H7 (cell line): Measurements from ENCODE around the gene ZNF212. TPM values are rescaled to one million over a fixed set of nuclear protein-coding genes. Genes with fewer than 3 reads are reported as not detected.
"Not testable (repeated sequence)": the region's sequence is repeated elsewhere in the genome, so short reads cannot be mapped to it uniquely, and the experiment has no call there.

Source experiments
- DNase-seq: peaks from one replicate; pipeline ENCODE4 v3.0.0; 2012
- H3K27me3 ChIP-seq: 2 replicates; pipeline ENCODE4 v1.6.0; 2011; ENCODE audit warnings: mild to moderate bottlenecking, low read length; ENCODE audit not compliant: control insufficient read depth, insufficient read depth
- H3K36me3 ChIP-seq: replicated peaks from 2 replicates; pipeline ENCODE4 v1.5.1; 2011; ENCODE audit warnings: low read length; ENCODE audit not compliant: control insufficient read depth, insufficient read depth
- H3K4me3 ChIP-seq: 2 replicates; pipeline ENCODE4 v1.5.1; 2011; ENCODE audit warnings: low read depth, mild to moderate bottlenecking, control low read depth, low read length, moderate library complexity; ENCODE audit not compliant: insufficient read depth
- total RNA-seq: library from RNA; depleted of rRNA; stranded (reverse); fragments of >200 nt; shearing (Covaris generic); gene quantifications from 2 replicates; pipeline ENCODE4 v1.2.3, GENCODE V29; 2014

The ZNF212 gene
- total RNA-seq, 1 experiment from 2014 or later, result 9.7 TPM

DNA sequence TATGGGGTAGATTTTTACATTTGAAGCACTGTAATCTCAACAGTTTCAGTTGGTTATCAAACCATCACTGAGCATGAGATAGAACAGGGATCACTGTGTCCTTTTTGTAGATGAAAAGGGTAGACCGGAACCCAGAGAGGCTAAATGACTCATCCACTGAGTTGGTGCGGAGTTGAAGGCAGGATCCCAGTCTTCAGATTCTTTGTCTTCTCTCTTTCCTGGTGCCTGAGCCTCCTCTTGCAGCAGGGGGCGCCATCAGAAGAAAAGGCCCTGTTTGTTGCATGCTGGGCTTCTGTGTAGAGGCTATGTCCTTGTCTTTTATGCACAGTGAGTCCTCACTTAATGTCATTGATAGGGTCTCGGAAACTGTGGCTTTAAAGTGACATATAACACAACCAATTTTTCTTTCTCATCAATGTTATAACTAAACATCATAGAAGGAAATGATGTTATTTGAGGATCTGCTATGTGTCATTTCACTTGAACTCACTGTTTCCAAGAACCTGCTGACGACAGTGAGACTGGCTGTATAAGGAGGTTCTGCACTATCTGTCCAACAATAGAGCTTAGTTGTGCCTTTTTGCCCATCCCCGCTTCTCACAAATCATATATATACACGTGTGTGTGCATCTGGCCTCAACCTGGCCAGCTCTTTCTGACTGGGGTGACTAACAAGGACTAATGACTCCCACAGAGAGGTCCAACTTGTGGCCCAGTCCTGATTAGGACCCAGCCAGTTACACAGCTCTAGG lies 29.8 kb upstream of the ZNF212 start:
- peaks cover 62% of the 10 kb centered on the region for H3K36me3 ChIP-seq
- DNase-seq, result peak; percentile 94

DNA sequence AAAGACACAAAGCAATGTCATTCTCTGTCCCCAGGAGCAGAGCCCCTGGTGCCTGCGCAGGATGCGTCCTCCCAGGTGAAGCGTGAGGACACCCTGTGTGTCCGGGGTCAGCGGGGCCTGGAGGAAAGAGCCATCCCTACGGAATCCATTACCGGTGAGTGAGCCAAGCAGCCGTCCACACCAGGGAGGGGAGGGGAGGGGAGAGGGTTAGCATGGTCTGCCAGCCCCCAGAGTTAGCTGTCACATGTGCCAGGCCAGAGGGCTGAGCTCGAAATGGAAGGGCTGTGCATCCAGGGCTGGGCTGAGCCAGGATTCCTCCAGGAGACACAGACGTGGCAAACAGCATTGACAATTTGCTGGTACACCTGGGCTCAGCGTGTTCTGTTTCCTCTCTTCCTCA lies 28.9 kb upstream of the ZNF212 start:
- Histone ChIP-seq H3K4me3 (no peak overlapping the region), H3K36me3 (peaks cover 69% of the 10 kb centered on the region), H3K27me3 (no peaks in the 10 kb centered on the region)
- no peak for DNase-seq

More for the DNA sequence above, 29.8 kb upstream of the ZNF212 start:
- Histone ChIP-seq H3K27me3 (no peaks in the 10 kb centered on the region), H3K4me3 (no peak overlapping the region)

DNA sequence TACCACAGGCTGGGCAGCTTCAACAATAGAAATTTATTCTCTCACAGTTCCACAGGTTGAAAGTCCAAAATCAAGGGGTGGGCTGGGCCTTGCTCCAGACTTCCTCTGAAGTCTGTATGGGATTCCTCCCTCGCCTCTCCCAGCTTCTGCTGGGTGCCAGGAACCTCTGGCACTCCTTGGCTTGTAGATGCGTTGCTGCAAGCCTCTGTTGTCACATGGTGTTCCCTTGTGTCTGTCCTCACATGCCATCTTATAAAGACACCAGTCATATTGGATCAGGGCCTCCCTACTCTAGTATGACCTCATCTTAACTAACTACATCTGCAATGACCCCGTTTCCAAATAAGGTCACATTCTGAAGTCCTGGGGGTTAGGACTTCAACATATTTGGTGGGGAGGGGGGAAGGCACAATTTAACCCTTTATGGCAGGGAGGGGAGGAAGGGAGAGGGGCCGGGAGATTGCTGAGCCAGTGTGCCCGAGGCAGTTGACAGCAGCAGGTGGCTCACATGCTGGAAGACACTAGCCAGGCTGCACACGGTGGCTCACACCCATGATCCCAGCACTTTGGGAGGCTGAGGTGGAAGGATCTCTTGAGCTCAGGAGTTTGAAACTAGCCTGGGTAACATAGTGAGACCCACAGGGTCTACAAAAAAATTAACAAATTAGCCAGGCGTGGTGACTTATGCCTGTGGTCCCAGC lies 25.3 kb upstream of the ZNF212 start:
- Histone ChIP-seq H3K27me3 (no peaks in the 10 kb centered on the region), H3K4me3 (no peak overlapping the region), H3K36me3 (peaks cover 58% of the 10 kb centered on the region)
- no peak for DNase-seq

DNA sequence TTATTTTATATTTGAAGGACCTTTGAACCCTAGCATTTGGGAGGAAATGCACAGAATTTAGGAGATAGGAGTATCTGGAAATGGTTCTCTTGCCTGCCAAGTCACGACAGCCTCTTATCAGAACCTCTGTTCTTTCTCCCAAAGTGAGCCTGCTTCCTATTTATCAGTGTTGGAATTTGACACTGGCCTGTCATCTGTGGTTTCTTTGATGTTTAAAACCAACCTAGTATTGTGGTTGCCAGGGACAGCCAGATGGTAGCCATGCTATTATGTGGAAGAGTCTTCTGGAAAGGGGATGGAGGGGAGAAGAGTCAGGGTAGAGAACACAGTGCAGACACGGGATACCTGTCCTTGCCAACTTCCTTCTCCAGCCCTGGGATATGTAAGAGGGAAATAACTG lies 23.0 kb upstream of the ZNF212 start:
- DNase-seq, result no peak
- Histone ChIP-seq H3K36me3 (peaks cover 46% of the 10 kb centered on the region), H3K27me3 (no peaks in the 10 kb centered on the region), H3K4me3 (no peak overlapping the region)

DNA sequence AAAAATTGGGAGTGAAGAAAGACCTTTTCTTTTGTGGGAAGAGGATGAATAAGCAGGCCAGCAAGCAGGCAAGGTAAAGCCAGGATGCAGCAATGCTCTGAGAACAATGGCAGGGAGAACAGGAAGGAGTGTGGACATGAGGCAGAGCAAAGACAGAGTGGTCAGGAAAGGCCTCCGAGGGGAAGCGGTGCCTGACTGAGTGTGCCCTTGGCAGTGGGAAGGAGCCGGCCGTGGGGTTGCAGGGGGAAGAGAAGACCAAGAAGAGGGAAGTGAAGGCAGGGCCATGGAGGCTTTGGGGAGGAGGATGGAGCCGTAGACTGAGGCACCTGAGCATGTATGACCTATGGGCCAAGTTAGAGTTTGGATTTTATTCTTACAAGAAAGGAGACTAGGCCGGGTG lies 21.9 kb upstream of the ZNF212 start:
- no peak for DNase-seq

DNA sequence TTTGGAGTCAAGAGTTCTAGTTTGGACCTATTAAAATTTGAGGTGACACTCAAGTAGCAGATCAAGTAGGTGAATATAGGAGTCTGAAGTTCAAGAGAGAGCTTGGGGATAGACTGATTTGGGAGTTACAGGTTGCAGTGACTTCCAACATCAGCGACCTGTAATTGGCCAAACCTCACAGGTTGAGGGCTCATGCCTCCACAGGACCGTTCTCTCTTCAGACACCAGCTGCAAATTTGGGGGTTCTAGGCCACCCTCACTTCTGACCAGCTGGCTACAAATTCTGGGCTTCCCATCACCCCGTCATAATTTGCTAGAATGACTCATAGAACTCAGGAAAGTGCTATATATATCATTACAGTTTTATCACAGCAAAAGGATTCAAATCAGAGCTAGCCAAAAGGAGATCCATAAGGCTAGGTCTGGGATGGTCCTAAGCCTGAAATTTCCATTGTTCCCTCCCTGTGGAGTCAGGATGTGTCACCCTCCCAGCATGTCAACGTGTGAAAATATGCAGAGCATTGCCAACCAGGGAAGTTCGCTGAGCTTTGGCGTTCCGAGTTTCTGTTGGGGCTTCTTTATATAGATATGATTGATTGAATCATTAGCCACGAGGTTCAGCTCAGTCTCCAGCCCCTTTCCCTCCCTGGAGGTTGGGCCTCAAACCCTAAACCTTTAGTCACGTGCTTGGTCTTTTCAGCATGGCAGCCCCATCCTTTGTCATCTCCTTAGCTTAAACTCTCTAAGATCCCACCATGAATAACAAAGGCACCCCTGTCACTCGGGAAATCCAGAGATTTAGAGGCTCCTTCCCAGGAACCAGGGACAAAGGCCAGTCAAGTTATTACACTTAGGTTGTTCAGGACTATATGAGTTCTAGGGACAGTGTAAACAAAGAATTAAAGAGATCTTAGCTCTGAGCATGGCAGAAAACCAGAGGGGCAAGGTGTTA lies 20.7 kb upstream of the ZNF212 start:
- H3K36me3 ChIP-seq, result peaks cover 35% of the 10 kb centered on the region
- H3K4me3 ChIP-seq, result no peak overlapping the region
- DNase-seq, result no peak
- H3K27me3 ChIP-seq, result no peaks in the 10 kb centered on the region

More for the DNA sequence above, 21.9 kb upstream of the ZNF212 start:
- no peaks in the 10 kb centered on the region for H3K27me3 ChIP-seq
- H3K4me3 ChIP-seq, result no peak overlapping the region
- H3K36me3 ChIP-seq, result peaks cover 45% of the 10 kb centered on the region

DNA sequence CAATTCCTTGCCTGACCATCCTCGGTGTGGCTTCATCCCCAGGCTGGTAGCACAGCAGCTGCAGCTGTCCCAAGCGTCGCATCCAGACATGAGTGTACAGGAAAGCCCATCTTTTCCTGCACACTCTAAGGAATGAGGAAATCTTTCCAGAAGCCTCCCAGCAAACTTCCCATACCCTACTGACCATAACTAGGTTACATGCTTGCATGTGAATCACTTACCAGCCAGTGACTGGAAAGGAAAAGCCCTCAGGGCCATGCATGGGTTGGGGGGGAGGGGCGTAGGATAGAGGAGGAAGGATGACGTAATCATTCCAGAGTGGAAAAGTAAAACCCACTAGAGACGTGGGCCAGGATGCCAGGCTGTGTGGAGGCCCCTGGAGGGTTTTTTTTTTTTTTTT lies 18.9 kb upstream of the ZNF212 start:
- DNase-seq, result no peak
- Histone ChIP-seq H3K36me3 (peaks cover 22% of the 10 kb centered on the region), H3K27me3 (no peaks in the 10 kb centered on the region), H3K4me3 (no peak overlapping the region)

DNA sequence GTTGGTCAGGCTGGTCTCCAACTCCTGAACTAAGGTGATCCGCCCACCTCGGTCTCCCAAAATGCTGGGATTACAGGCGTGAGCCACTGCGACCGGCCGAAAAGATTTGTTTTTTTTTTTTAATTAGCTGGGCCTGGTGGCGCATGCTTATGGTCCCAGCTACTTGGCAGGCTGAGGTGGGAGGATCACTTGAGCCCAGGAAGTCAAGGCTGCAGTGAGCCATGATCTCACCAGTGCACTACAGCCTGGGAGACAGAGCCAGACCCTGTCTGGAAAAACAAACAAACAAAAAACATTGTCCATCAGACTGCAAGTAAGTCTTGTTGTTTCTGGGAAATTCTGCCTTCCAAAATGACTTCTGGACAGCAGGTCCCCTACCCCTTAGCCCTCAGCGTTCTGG lies 16.3 kb upstream of the ZNF212 start:
- DNase-seq, result no peak
- no peak overlapping the region for H3K4me3 ChIP-seq
- H3K36me3 ChIP-seq, result peaks cover 14% of the 10 kb centered on the region
- H3K27me3 ChIP-seq, result no peaks in the 10 kb centered on the region

DNA sequence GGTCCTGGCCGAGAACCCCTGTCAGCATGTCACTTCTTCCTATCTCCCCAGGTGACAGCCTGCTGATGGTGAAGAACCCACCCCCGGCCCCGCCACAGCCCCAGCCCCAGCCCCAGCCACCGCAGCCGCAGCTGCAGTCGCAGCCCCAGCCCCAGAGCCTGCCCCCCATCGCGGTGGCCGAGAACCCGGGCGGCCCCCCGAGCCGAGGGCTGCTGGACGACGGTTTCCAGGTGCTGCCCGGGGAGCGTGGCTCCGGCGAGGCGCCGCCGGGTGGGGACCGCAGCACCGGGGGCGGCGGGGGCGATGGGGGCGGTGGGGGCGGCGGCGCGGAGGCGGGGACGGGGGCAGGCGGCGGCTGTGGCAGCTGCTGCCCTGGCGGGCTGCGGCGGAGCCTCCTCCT lies 15.7 kb upstream of the ZNF212 start:
- no peak overlapping the region for H3K4me3 ChIP-seq

DNA sequence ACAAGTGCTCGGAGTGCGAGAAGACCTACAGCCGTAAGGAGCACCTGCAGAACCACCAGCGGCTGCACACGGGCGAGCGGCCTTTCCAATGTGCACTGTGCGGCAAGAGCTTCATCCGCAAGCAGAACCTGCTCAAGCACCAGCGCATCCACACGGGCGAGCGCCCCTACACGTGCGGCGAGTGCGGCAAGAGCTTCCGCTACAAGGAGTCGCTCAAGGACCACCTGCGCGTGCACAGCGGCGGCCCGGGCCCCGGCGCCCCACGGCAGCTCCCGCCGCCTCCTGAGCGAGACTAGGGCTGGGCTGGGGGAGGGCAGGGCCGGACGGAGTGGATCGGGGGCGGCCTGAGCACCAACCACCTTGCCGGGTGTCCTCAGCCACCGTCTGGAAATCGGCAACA lies 15.1 kb upstream of the ZNF212 start:
- no peak for DNase-seq
- Histone ChIP-seq H3K36me3 (peaks cover 11% of the 10 kb centered on the region), H3K4me3 (no peak overlapping the region), H3K27me3 (no peaks in the 10 kb centered on the region)

More for the DNA sequence above, 15.7 kb upstream of the ZNF212 start:
- peak; percentile 54 for DNase-seq
- Histone ChIP-seq H3K27me3 (no peaks in the 10 kb centered on the region), H3K36me3 (peaks cover 11% of the 10 kb centered on the region)

DNA sequence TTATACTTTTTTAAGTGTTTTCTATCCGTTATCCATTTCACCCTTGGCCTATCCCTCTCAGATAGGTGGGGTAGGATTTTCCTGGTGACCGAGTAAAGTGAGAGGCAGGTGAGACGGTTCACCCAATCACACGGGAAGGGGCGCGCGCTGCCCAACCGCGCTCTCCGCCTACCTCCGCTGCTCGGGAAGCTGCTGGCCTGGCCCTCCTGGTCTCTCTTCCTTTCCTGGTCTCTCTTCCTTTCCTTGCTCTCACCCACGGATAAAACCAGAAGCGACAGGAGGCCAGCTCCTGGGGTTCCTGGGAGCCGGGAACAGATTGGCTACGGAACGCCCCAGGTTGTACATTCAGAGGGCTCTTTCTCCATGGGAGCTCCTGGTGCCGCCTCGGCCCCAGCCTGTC lies 14.3 kb upstream of the ZNF212 start:
- no peaks in the 10 kb centered on the region for H3K27me3 ChIP-seq
- H3K36me3 ChIP-seq, result peaks cover 11% of the 10 kb centered on the region
- DNase-seq, result no peak

DNA sequence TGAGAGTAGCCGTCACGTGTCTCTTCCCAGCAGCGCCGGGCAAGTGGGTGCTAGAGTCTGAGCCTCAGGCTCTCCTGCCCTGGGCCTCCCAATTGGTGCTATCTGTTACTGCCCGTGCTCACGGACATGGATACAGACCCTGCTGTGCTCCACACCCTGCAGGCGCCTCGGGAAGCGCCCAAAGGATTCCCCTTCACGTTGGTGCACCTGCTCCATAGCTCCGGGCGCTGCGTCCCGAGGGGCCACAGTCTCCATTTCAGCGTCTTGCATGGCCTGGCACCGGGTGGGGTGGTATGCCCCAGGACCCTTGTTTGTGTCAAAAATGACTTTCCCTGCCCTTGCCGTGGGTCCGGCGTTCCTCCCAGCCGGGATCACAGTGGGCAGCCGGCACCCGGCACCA lies 13.8 kb upstream of the ZNF212 start:
- no peaks in the 10 kb centered on the region for H3K27me3 ChIP-seq
- DNase-seq, result no peak
- H3K36me3 ChIP-seq, result peaks cover 9% of the 10 kb centered on the region; the same call in 1 of the 2 replicates
- no peak overlapping the region for H3K4me3 ChIP-seq

More for the DNA sequence above, 14.3 kb upstream of the ZNF212 start:
- no peak overlapping the region for H3K4me3 ChIP-seq

DNA sequence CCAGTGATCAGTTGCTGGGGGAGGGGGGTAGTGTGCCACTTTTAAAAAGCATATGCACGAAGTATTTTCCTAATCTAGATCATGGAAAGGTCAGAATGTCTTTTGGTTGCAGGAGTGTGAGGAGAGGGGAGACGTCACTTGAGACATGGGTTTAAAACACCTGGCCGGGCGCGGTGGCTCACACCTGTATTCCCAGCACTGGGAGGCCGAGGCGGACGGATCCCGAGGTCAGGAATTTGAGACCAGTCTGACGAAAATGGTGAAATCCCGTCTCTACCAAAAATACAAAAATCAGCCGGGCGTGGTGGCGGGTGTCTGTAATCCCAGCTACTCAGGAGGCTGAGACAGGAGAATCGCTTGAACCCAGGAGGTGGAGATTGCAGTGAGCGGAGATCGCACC lies 13.1 kb upstream of the ZNF212 start:
- not testable (repeated sequence) for H3K36me3 ChIP-seq, DNase-seq, H3K27me3 ChIP-seq, H3K4me3 ChIP-seq

DNA sequence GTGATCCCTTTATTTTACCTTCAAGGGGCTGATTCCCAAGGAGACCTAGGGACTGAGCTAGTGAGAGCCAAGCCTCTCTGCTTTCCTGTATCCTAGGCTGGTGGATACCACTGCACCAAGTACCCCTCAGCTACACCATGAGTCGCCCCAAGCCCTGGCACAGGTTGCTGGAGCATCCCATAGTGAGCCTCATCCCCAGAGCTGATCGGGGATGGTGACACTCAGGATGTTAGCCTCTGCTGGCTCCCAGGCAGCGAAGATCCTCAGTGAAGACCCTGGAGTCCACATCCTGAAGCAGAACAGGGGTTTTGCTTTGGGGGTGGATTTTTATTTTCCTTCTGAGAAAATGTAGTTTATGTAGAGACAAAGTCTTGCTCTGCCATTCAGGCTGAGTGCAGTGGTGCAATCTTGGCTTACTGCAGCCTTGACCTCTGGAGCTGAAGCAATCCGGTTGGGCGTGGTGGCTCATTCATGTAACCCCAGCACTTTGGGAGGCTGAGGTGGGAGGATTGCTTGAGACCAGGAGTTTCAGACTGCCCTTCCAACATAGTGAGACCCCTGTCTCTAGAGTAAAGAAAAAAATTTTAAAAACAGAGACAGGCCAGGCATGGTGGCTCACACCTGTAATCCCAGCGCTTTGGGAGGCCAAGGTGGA lies 12.5 kb upstream of the ZNF212 start:
- no peaks in the 10 kb centered on the region for H3K27me3 ChIP-seq
- H3K4me3 ChIP-seq, result no peak overlapping the region
- H3K36me3 ChIP-seq, result peaks cover 3% of the 10 kb centered on the region; the same call in 1 of the 2 replicates
- DNase-seq, result no peak
